ENCODE results near the gene MB21D2.

Gene MB21D2

DNA sequence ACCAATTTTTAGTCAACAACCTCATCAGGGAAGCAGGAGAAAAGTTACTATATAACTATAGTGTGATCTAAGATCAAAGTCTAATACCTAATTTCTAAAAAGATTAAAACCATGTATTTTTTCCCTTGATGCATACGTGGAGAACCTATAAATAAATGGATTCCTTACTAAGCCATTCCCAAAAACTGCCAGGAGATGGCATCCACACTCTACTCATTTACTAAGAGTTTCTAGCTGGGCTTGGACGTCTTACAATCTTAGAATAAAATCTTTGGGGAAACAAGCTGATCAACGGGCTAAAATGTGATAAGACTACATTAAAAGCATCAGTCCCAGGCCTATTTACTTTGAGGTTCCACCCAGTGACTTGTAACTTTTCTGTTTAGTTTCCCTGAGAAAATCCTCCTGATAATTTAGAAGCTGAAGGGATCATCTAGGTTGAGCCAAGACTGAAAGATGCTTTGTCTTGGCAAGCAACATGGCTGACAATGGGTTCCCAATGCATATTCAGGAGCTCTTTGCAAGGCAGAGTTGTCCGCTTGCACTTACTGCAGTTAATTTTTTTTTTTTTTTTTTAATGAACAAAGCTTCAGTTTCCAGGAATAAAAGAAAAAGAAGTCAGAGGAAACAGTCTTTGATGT, 104.8 kb downstream of the MB21D2 start:
- Histone ChIP-seq H3K27ac (replicated peaks) (no peak overlapping the region), H3K27me3 (ENCODE audit: insufficient read depth, poor library complexity, severe bottlenecking) (no peaks in the 10 kb centered on the region), H3K4me3 (replicated peaks; ENCODE audit: insufficient read depth, low read length) (no peak overlapping the region)
- TF ChIP-seq, protein P1, sequence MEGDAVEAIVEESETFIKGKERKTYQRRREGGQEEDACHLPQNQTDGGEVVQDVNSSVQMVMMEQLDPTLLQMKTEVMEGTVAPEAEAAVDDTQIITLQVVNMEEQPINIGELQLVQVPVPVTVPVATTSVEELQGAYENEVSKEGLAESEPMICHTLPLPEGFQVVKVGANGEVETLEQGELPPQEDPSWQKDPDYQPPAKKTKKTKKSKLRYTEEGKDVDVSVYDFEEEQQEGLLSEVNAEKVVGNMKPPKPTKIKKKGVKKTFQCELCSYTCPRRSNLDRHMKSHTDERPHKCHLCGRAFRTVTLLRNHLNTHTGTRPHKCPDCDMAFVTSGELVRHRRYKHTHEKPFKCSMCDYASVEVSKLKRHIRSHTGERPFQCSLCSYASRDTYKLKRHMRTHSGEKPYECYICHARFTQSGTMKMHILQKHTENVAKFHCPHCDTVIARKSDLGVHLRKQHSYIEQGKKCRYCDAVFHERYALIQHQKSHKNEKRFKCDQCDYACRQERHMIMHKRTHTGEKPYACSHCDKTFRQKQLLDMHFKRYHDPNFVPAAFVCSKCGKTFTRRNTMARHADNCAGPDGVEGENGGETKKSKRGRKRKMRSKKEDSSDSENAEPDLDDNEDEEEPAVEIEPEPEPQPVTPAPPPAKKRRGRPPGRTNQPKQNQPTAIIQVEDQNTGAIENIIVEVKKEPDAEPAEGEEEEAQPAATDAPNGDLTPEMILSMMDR (IDR thresholded peaks at IDR 0.05; ENCODE audit: insufficient read depth, low read length), result peak; percentile 3
- no peak for TF ChIP-seq SPI1 (IDR thresholded peaks at IDR 0.05; ENCODE audit: borderline replicate concordance, low read depth)
- peak in 1 of 2 experiments; percentile 27 for DNase-seq (ENCODE audit: low read depth in 1 of 2, low spot score in 1 of 2)

DNA sequence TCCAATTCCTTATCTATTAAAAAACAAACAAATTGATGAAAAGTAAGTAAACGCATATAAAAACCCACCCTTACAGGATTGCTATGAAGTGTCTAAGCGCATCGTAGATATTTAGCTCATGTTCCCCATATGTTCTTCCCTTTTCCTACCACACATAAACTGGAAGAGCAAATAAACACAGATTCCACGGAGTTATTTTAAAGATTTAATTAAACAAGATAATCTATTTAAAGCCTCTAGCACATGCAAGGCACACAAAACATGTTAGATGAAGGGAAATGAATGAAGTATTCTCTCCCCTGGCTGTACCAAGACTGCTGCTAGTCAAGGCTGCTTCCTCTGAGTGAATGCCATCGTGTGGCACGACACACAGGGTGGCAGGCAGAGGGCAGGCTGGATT, 111.9 kb downstream of the MB21D2 start:
- TF ChIP-seq, protein P2, sequence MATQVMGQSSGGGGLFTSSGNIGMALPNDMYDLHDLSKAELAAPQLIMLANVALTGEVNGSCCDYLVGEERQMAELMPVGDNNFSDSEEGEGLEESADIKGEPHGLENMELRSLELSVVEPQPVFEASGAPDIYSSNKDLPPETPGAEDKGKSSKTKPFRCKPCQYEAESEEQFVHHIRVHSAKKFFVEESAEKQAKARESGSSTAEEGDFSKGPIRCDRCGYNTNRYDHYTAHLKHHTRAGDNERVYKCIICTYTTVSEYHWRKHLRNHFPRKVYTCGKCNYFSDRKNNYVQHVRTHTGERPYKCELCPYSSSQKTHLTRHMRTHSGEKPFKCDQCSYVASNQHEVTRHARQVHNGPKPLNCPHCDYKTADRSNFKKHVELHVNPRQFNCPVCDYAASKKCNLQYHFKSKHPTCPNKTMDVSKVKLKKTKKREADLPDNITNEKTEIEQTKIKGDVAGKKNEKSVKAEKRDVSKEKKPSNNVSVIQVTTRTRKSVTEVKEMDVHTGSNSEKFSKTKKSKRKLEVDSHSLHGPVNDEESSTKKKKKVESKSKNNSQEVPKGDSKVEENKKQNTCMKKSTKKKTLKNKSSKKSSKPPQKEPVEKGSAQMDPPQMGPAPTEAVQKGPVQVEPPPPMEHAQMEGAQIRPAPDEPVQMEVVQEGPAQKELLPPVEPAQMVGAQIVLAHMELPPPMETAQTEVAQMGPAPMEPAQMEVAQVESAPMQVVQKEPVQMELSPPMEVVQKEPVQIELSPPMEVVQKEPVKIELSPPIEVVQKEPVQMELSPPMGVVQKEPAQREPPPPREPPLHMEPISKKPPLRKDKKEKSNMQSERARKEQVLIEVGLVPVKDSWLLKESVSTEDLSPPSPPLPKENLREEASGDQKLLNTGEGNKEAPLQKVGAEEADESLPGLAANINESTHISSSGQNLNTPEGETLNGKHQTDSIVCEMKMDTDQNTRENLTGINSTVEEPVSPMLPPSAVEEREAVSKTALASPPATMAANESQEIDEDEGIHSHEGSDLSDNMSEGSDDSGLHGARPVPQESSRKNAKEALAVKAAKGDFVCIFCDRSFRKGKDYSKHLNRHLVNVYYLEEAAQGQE (IDR thresholded peaks at IDR 0.05; ENCODE audit: insufficient replicate concordance, low read depth), result no peak
- no peak for TF ChIP-seq GABPA (IDR thresholded peaks at IDR 0.05; ENCODE audit: low read depth)
- TF ChIP-seq, protein P1 (IDR thresholded peaks at IDR 0.05; ENCODE audit: insufficient read depth, low read length), result no peak
- TF ChIP-seq POLR2AphosphoS5 (IDR thresholded peaks at IDR 0.05; ENCODE audit: low read depth), result no peak
- no peak for TF ChIP-seq SPI1 (IDR thresholded peaks at IDR 0.05; ENCODE audit: borderline replicate concordance, low read depth)
- no peaks in the 10 kb centered on the region for H3K27me3 ChIP-seq (ENCODE audit: insufficient read depth, poor library complexity, severe bottlenecking)
- no peak overlapping the region for H3K4me3 ChIP-seq (replicated peaks; ENCODE audit: insufficient read depth, low read length)
- DNase-seq (ENCODE audit: low read depth in 1 of 2, low spot score in 1 of 2), result no peak
- no peak overlapping the region for H3K27ac ChIP-seq (replicated peaks)

DNA sequence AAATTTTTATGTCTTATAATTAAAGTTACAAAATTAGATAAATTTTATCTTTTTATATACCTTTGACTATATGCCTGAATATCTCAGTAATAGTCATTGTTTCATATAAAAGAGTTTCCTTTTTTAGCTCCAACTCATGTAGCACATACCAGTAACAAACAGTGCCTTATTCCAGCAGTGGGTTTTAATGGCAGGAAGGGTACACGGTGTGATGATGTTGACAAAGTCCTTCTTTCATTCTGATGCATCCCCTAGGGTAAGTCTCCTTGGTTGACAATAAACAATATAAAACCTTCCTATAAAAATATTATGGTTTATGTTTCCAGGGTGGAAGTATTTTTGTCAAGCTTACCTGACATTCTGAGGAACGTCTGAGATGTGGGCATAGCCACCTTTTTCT, 113.2 kb downstream of the MB21D2 start:
- TF ChIP-seq, protein P1 (IDR thresholded peaks at IDR 0.05; ENCODE audit: insufficient read depth, low read length), result no peak
- TF ChIP-seq, protein P2 (IDR thresholded peaks at IDR 0.05; ENCODE audit: insufficient replicate concordance, low read depth), result no peak
- TF ChIP-seq GABPA (IDR thresholded peaks at IDR 0.05; ENCODE audit: low read depth) (no peak), POLR2AphosphoS5 (IDR thresholded peaks at IDR 0.05; ENCODE audit: low read depth) (no peak), SPI1 (IDR thresholded peaks at IDR 0.05; ENCODE audit: borderline replicate concordance, low read depth) (no peak)
- no peak overlapping the region for H3K4me3 ChIP-seq (replicated peaks; ENCODE audit: insufficient read depth, low read length)
- no peak for DNase-seq (ENCODE audit: low read depth in 1 of 2, low spot score in 1 of 2)
- H3K27ac ChIP-seq (replicated peaks), result no peak overlapping the region
- no peaks in the 10 kb centered on the region for H3K27me3 ChIP-seq (ENCODE audit: insufficient read depth, poor library complexity, severe bottlenecking)
